Measurements from ENCODE around the gene SMIM35.

GRCh38 chr11:118065384-118065783, 21.4 kb downstream of the SMIM35 start:
- TF ChIP-seq ZC3H10 (CRISPR knock-in tag; IDR thresholded peaks at IDR 0.05) (no peak), ZNF70 (CRISPR knock-in tag; IDR thresholded peaks at IDR 0.05) (no peak), TSHZ2 (CRISPR knock-in tag; IDR thresholded peaks at IDR 0.05) (no peak), ESRRG (CRISPR knock-in tag; IDR thresholded peaks at IDR 0.05) (no peak), ZNF8 (CRISPR knock-in tag; IDR thresholded peaks at IDR 0.05) (no peak), ZFP30 (CRISPR knock-in tag; IDR thresholded peaks at IDR 0.05) (no peak), GLIS3 (CRISPR knock-in tag; IDR thresholded peaks at IDR 0.05) (no peak), PATZ1 (CRISPR knock-in tag; IDR thresholded peaks at IDR 0.05; ENCODE audit: borderline replicate concordance) (no peak), ZFP3 (CRISPR knock-in tag; IDR thresholded peaks at IDR 0.05) (no peak), BACH2 (CRISPR knock-in tag; IDR thresholded peaks at IDR 0.05; ENCODE audit: borderline replicate concordance) (no peak), CREB5 (CRISPR knock-in tag; IDR thresholded peaks at IDR 0.05; ENCODE audit: low read depth) (no peak), CSRNP3 (CRISPR knock-in tag; IDR thresholded peaks at IDR 0.05) (no peak)

Data from SK-N-SH treated with all-trans-retinoic acid at 6 μM for 48 hours (cell line).